GM12878 (cell line): ENCODE measurements around the gene GAPDHS. TPM values are rescaled to one million over a fixed set of nuclear protein-coding genes. Genes with fewer than 3 reads are reported as not detected.

Experiments
- ATAC-seq: fragments of 200-7000 bp; cut with Tn5 transposase; 3 replicates; pipeline ENCODE4 v1.9.1; 2020; ENCODE audit warnings: mild to moderate bottlenecking, moderate library complexity
- BruUV-seq: library from RNA; stranded (reverse); fragments of 400-500 nt; replicated peaks from 2 replicates; lab custom pipeline; 2021; lab: Mats Ljungman, UMichigan
- CTCF ChIA-PET: fragments of 300-600 bp; sonication (Branson Sonifier 250); formaldehyde crosslinking; extraction: SDS; loops from one replicate; lab custom pipeline; 2021; ENCODE audit warnings: inconsistent platforms; lab: Yijun Ruan, JAX
- POLR2A ChIA-PET: fragments of 350-600 bp; formaldehyde crosslinking; extraction: SDS; loops from one replicate; lab custom pipeline; 2021; ENCODE audit warnings: inconsistent platforms; lab: Charles Lee
- RAD21 ChIA-PET: fragments of 300-600 bp; sonication (Branson Sonifier 250); formaldehyde crosslinking; loops from one replicate; lab custom pipeline; 2023; ENCODE audit warnings: antibody characterized with exemption; ENCODE audit not compliant: unreplicated experiment; lab: Charles Lee
- SMC1A ChIA-PET: fragments of 300-600 bp; sonication (Branson Sonifier 250); formaldehyde crosslinking; loops from one replicate; lab custom pipeline; 2023; ENCODE audit not compliant: unreplicated experiment, uncharacterized antibody; lab: Charles Lee
- DNase-seq: peaks from one replicate; pipeline ENCODE4 v3.0.0-alpha.2; 2011; ENCODE audit warnings: low read depth, low spot score
- FAIRE-seq: peaks from 3 replicates; lab custom pipeline; 2011; peaks lifted over from hg19 to GRCh38; lab: Jason Lieb, UNC
- H2AFZ ChIP-seq: 2 replicates; pipeline ENCODE4 v1.6.0; 2011; ENCODE audit warnings: low read depth, low read length, control low read depth; ENCODE audit not compliant: control insufficient read depth
- H3K27ac ChIP-seq: 2 replicates; pipeline ENCODE4 v1.5.1; 2011; ENCODE audit warnings: control low read depth; ENCODE audit not compliant: control insufficient read depth, insufficient read depth
- H3K27me3 ChIP-seq, 2 experiments: replicated peaks in 1 of 2; 2 replicates each; pipeline versions ENCODE4 v1.6.0 to v1.6.1; 2011; ENCODE audit warnings: low read length in 1 of 2; ENCODE audit not compliant: control insufficient read depth in 2 of 2, insufficient read depth in 2 of 2
- H3K36me3 ChIP-seq, 2 experiments: 2 replicates each; pipeline ENCODE4 v1.5.1; 2011; ENCODE audit warnings: low read length in 1 of 2; ENCODE audit not compliant: control insufficient read depth in 2 of 2, insufficient read depth in 2 of 2
- H3K4me1 ChIP-seq: 2 replicates; pipeline ENCODE4 v1.6.1; 2011; ENCODE audit warnings: mild to moderate bottlenecking, low read length, moderate library complexity, mixed read lengths; ENCODE audit not compliant: control insufficient read depth, insufficient read depth
- H3K4me2 ChIP-seq: 2 replicates; pipeline ENCODE4 v1.6.0; 2011; ENCODE audit warnings: control low read depth; ENCODE audit not compliant: control insufficient read depth, insufficient read depth
- H3K4me3 ChIP-seq: fragments of 200-600 bp; sonication (generic); 2 replicates; pipeline ENCODE4 v1.5.1; 2016
- H3K79me2 ChIP-seq: 2 replicates; pipeline ENCODE4 v1.6.0; 2011; ENCODE audit warnings: low read length; ENCODE audit not compliant: control insufficient read depth, insufficient read depth
- H3K9ac ChIP-seq: 2 replicates; pipeline ENCODE4 v1.8.0; 2011; ENCODE audit warnings: low read length, control low read depth, mixed read lengths; ENCODE audit not compliant: control insufficient read depth, insufficient read depth
- H3K9me3 ChIP-seq: replicated peaks from 3 replicates; pipeline ENCODE4 v1.5.1; 2011; ENCODE audit warnings: mild to moderate bottlenecking, low read length; ENCODE audit not compliant: control insufficient read depth, insufficient read depth
- H4K20me1 ChIP-seq: 2 replicates; pipeline ENCODE4 v1.6.0; 2011; ENCODE audit not compliant: control insufficient read depth, insufficient read depth
- ATF7 ChIP-seq: fragments of 450-650 bp; IDR thresholded peaks from 2 replicates; pipeline ENCODE4 v1.6.1; 2016; ENCODE audit warnings: low read depth, mild to moderate bottlenecking
- BCL11A ChIP-seq: IDR thresholded peaks from 2 replicates; pipeline ENCODE4 v1.6.1; 2011; ENCODE audit warnings: low read depth, low read length
- CREB1 ChIP-seq: IDR thresholded peaks from 2 replicates; pipeline ENCODE4 v1.6.1; 2012; ENCODE audit warnings: low read depth, mild to moderate bottlenecking, inconsistent platforms
- CREM ChIP-seq: IDR thresholded peaks from 2 replicates; pipeline ENCODE4 v1.6.1; 2014; ENCODE audit warnings: antibody characterized with exemption, low read depth
- EGR1 ChIP-seq, 2 experiments: IDR thresholded peaks; 1 replicate in 1 of 2; 2 replicates in 1 of 2; pipeline ENCODE4 v1.6.1; 2011 to 2012; ENCODE audit warnings: low read depth in 2 of 2, low read length in 2 of 2, borderline replicate concordance in 1 of 2, mild to moderate bottlenecking in 1 of 2, moderate library complexity in 1 of 2
- IKZF2 ChIP-seq, 2 experiments: fragments of 450-650 bp; IDR thresholded peaks; 2 replicates each; pipeline ENCODE4 v1.6.1; 2017; ENCODE audit warnings: mild to moderate bottlenecking in 2 of 2, moderate library complexity in 2 of 2
- IRF4 ChIP-seq: IDR thresholded peaks from 2 replicates; pipeline ENCODE4 v1.6.1; 2011; ENCODE audit warnings: low read depth, low read length
- IRF5 ChIP-seq: fragments of 450-650 bp; IDR thresholded peaks from 2 replicates; pipeline ENCODE4 v1.6.1; 2017; ENCODE audit warnings: borderline replicate concordance
- JUNB ChIP-seq: IDR thresholded peaks from 2 replicates; pipeline ENCODE4 v1.6.1; 2016; ENCODE audit warnings: antibody characterized with exemption, mild to moderate bottlenecking
- MLLT1 ChIP-seq: fragments of 450-650 bp; IDR thresholded peaks from 2 replicates; pipeline ENCODE4 v1.6.1; 2016; ENCODE audit warnings: mild to moderate bottlenecking
- MTA2 ChIP-seq: fragments of 450-650 bp; IDR thresholded peaks from 2 replicates; pipeline ENCODE4 v1.6.1; 2016; ENCODE audit warnings: low read depth, mild to moderate bottlenecking, moderate library complexity
- MTA3 ChIP-seq: IDR thresholded peaks from 2 replicates; pipeline ENCODE4 v1.6.1; 2012; ENCODE audit warnings: low read length, inconsistent platforms, borderline replicate concordance
- NBN ChIP-seq: fragments of 450-650 bp; IDR thresholded peaks from 2 replicates; pipeline ENCODE4 v1.6.1; 2016
- NKRF ChIP-seq: fragments of 450-650 bp; conservative IDR thresholded peaks from 2 replicates; pipeline ENCODE4 v1.6.1; 2017; ENCODE audit warnings: mild to moderate bottlenecking, moderate library complexity
- SKIL ChIP-seq: fragments of 450-650 bp; IDR thresholded peaks from 2 replicates; pipeline ENCODE4 v1.6.1; 2017; ENCODE audit warnings: mild to moderate bottlenecking, low read depth, inconsistent platforms; ENCODE audit not compliant: poor library complexity, severe bottlenecking
- SREBF1 ChIP-seq: IDR thresholded peaks from 2 replicates; pipeline ENCODE4 v1.6.1; 2012; ENCODE audit warnings: mild to moderate bottlenecking, low read length
- TCF7 ChIP-seq: IDR thresholded peaks from 2 replicates; pipeline ENCODE4 v1.6.1; 2014; ENCODE audit warnings: antibody characterized with exemption, borderline replicate concordance
- WGBS: methylation state at CpG from one replicate; pipeline ENCODE4 v1.1.6; 2016; ENCODE audit warnings: low lambda C conversion rate; ENCODE audit not compliant: insufficient replicate concordance, insufficient coverage; ENCODE audit errors: missing lambda C conversion rate; 5-methylcytosine and 5-hydroxymethylcytosine counted together
- in situ Hi-C: fragments of 300-500 bp; cut with MboI; formaldehyde crosslinking; loops from 9 replicates; pipeline ENCODE4 v1.14.3; 2018; ENCODE audit warnings: mixed read lengths
- intact Hi-C: fragments of 100-400 bp; cut with micrococcal nuclease; formaldehyde crosslinking; loops from one replicate; pipeline ENCODE4 v1.14.2; 2022; ENCODE audit not compliant: unreplicated experiment
- polyA plus RNA-seq, 11 experiments: library from polyadenylated mRNA; depleted of rRNA in 4 of 11; unstranded in 6 of 11; stranded (reverse) in 5 of 11; fragments of >200 nt; fragmentation: Nextera tagmentation in 4 of 11; fragmentation: Illumina TruSeq in 1 of 11; extraction: Ambion mirVana in 4 of 11; extraction: Trizol in 1 of 11; gene quantifications; 1 replicate in 1 of 11; 2 replicates in 10 of 11; pipeline versions ENCODE4 v1.2.1 to v1.2.3, GENCODE V29; 2011 to 2016; ENCODE audit warnings: inconsistent platforms in 2 of 11, missing spikeins in 2 of 11, low read depth in 1 of 11
- total RNA-seq, 4 experiments: library from RNA; depleted of rRNA in 3 of 4; stranded (reverse); fragments of >200 nt in 3 of 4; fragmentation: Illumina TruSeq in 1 of 4; extraction: Trizol in 1 of 4; gene quantifications; 2 replicates each; pipeline versions ENCODE4 v1.2.1 to v1.2.3, GENCODE V29; 2013 to 2021

The GAPDHS gene
- total and polyA plus RNA-seq, 10 of the 15 experiments (the other 5 are each of a cell fraction or from before 2014, with no cell fraction given), result 0.08 TPM; not detected in 9

DNA sequence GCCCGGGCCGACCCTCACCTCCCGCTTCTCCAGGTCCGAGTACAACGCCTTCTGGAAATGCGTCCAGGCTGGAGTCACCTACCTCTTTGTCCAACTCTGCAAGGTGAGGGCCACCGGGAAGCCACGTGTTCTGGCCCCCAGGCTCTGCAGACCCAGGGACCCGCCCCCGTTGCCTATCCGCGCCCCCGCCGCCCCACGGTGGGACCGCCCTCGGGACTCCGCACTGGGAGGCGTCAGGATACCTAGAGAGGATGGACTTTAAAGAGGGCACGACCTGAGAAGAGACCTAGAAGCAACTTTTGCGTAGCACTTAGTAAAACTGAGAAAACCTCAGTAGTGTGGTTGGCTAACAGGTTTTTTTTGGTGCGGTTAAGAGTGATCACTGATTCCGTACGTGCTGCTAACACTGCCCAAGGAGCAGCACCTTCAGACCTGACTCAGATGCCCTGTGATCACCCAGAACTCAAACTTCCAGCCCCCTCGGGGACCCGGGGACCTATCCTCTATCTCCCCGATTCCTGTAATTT lies 12.7 kb downstream of the GAPDHS start:
- BruUV-seq, result no TSS peak
- POLR2A ChIA-PET, result interaction anchor here (1.0 kb wide), 1 partner anchor 102 kb away, joined by 3 read pairs; the partner anchor contains the start of gene COX6B1
- FAIRE-seq, result peak; percentile 86
- TF ChIP-seq ATF7, result peak; percentile 38; the same call in 1 of the 2 replicates
- TF ChIP-seq CREB1, result peak; percentile 37; the same call in 1 of the 2 replicates
- TF ChIP-seq MTA3, result peak; percentile 71; the same call in 1 of the 2 replicates
- no peak for TF ChIP-seq NBN
- no peak for TF ChIP-seq TCF7
- no peak for TF ChIP-seq IRF4
- TF ChIP-seq IKZF2 (IDR thresholded peaks at IDR 0.05), result peak in 1 of 2 experiments; percentile 35; a peak in 1 of 4 replicates
- no peak for TF ChIP-seq SREBF1
- TF ChIP-seq SKIL, result peak; percentile 55
- 0 out of 2 replicates have a peak, but pooled peaks have one; percentile 41 for TF ChIP-seq JUNB
- TF ChIP-seq IRF5, result peak; percentile 31; the same call in 1 of the 2 replicates
- TF ChIP-seq CREM, result peak; percentile 34; the same call in 1 of the 2 replicates
- TF ChIP-seq BCL11A, result 0 out of 2 replicates have a peak, but pooled peaks have one; percentile 18
- TF ChIP-seq MLLT1, result peak; percentile 64; the same call in 1 of the 2 replicates
- TF ChIP-seq EGR1 (IDR thresholded peaks at IDR 0.05; ENCODE audit: borderline replicate concordance in 1 of 2, low read depth in 2 of 2, low read length in 2 of 2), result peak in 1 of 2 experiments; percentile 71; a peak in 2 of 3 replicates
- 0 out of 2 replicates have a peak, but pooled peaks have one; percentile 0 for TF ChIP-seq NKRF
- peak; percentile 48; the same call in 1 of the 2 replicates for TF ChIP-seq MTA2

More for the DNA sequence above, 12.7 kb downstream of the GAPDHS start:
- ChIA-PET CTCF (interaction anchor here (3.8 to 4.7 kb wide), 2 partner anchors 37 to 45 kb away, joined by 61 to 63 read pairs; no protein-coding TSS in a partner anchor), SMC1A (interaction anchor here (0.5 kb wide), 1 partner anchor 193 kb away, joined by 3 read pairs; no protein-coding TSS in a partner anchor), RAD21 (no interaction called here)
- H4K20me1 ChIP-seq, result no peaks in the 10 kb centered on the region
- H3K4me2 ChIP-seq, result peak overlapping the region; percentile 91
- H3K9ac ChIP-seq, result peak overlapping the region; percentile 97
- peaks cover 18% of the 10 kb centered on the region for H3K79me2 ChIP-seq
- peak overlapping the region; percentile 77 for H3K4me3 ChIP-seq
- in situ Hi-C loops, result no loop called here
- H3K27me3 ChIP-seq, result no peaks in the 10 kb centered on the region
- peak overlapping the region; percentile 86 for H3K27ac ChIP-seq
- peaks cover 17% of the 10 kb centered on the region for H3K4me1 ChIP-seq
- H2AFZ ChIP-seq, result peak overlapping the region; percentile 91
- 3% methylated on average over 27 of the region's 27 CpGs for WGBS
- ATAC-seq (peak; percentile 82), DNase-seq (peak; percentile 60)
- intact Hi-C loops, result loop anchor here (2.0 to 5.0 kb wide), 3 partner anchors 35 to 386 kb away; partner anchors contain the start of gene HAUS5
- H3K36me3 ChIP-seq, result peaks cover 0 to 2% of the 10 kb centered on the region in 2 experiments; a peak in 2 of 4 replicates
- no peaks in the 10 kb centered on the region for H3K9me3 ChIP-seq
